IMR-90 (cell line): ENCODE data around the gene WNT7B.
A peak's percentile ranks its signal among the peaks of the same experiment; 100 is the strongest.

Experiments
- CEBPB ChIP-seq: IDR thresholded peaks from 2 replicates; pipeline ENCODE4 v1.6.1; 2012; ENCODE audit warnings: low read depth, low read length, improper control_type of control experiment
- CTCF ChIP-seq: conservative IDR thresholded peaks from 2 replicates; pipeline ENCODE4 v1.5.1; 2012; ENCODE audit warnings: mild to moderate bottlenecking, low read depth, low read length, improper control_type of control experiment
- ELK1 ChIP-seq: fragments of 150-350 bp; IDR thresholded peaks from 2 replicates; pipeline ENCODE4 v1.6.1; 2016; ENCODE audit warnings: low read depth, mild to moderate bottlenecking, low read length, moderate library complexity, borderline replicate concordance
- FOS ChIP-seq: fragments of 150-350 bp; IDR thresholded peaks from 2 replicates; pipeline ENCODE4 v1.6.1; 2016; ENCODE audit warnings: low read depth, low read length
- MAFK ChIP-seq: IDR thresholded peaks from 2 replicates; pipeline ENCODE4 v1.6.1; 2012; ENCODE audit warnings: low read depth, low read length, improper control_type of control experiment
- MXI1 ChIP-seq: IDR thresholded peaks from 2 replicates; pipeline ENCODE4 v1.6.1; 2012; ENCODE audit warnings: low read depth, mild to moderate bottlenecking, low read length, moderate library complexity, borderline replicate concordance
- NFE2L2 ChIP-seq: fragments of 150-350 bp; IDR thresholded peaks from 2 replicates; pipeline ENCODE4 v1.6.1; 2016; ENCODE audit warnings: low read depth, mild to moderate bottlenecking, low read length
- POLR2A ChIP-seq: IDR thresholded peaks from 2 replicates; pipeline ENCODE4 v1.6.1; 2012; ENCODE audit warnings: mild to moderate bottlenecking, low read depth, low read length
- RAD21 ChIP-seq: IDR thresholded peaks from 2 replicates; pipeline ENCODE4 v1.6.1; 2012; ENCODE audit warnings: low read length, improper control_type of control experiment
- RCOR1 ChIP-seq: IDR thresholded peaks from 2 replicates; pipeline ENCODE4 v1.6.1; 2012; ENCODE audit warnings: mild to moderate bottlenecking, low read length, improper control_type of control experiment; ENCODE audit not compliant: insufficient replicate concordance
- RFX5 ChIP-seq: IDR thresholded peaks from 2 replicates; pipeline ENCODE4 v1.8.0; 2012; ENCODE audit warnings: low read depth, mild to moderate bottlenecking, low read length, moderate library complexity
- SMC3 ChIP-seq: fragments of 150-350 bp; IDR thresholded peaks from 2 replicates; pipeline ENCODE4 v1.6.1; 2016; ENCODE audit warnings: low read depth, mild to moderate bottlenecking, antibody characterized with exemption, low read length, moderate library complexity
- TF ChIP-seq, protein P1 (sequence below): fragments of 150-350 bp; IDR thresholded peaks from 2 replicates; pipeline ENCODE4 v1.6.1; 2017; ENCODE audit warnings: mild to moderate bottlenecking, antibody characterized with exemption, low read length, low read depth

GRCh38 chr22:45969414-45969799 lies 7.6 kb downstream of the WNT7B start:
- TF ChIP-seq RCOR1 (no peak), CTCF (0 out of 2 replicates have a peak, but pooled peaks have one; percentile 18), POLR2A (no peak), MAFK (no peak), RFX5 (no peak), CEBPB (no peak), ELK1 (no peak), MXI1 (no peak), NFE2L2 (no peak), RAD21 (no peak), FOS (no peak), SMC3 (no peak)
- TF ChIP-seq, protein P1, sequence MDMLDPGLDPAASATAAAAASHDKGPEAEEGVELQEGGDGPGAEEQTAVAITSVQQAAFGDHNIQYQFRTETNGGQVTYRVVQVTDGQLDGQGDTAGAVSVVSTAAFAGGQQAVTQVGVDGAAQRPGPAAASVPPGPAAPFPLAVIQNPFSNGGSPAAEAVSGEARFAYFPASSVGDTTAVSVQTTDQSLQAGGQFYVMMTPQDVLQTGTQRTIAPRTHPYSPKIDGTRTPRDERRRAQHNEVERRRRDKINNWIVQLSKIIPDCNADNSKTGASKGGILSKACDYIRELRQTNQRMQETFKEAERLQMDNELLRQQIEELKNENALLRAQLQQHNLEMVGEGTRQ = no peak
